ENCODE results near the gene CFD. TPM values are rescaled to one million over a fixed set of nuclear protein-coding genes. Genes with fewer than 3 reads are reported as not detected.
A peak's percentile ranks its signal among the peaks of the same experiment; 100 is the strongest.
"Not testable (repeated sequence)": the region's sequence is repeated elsewhere in the genome, so short reads cannot be mapped to it uniquely, and the experiment has no call there.

CFD gene
- total RNA-seq, 1 donor = 19.9 TPM

- Histone ChIP-seq H2AFZ (ENCODE audit: low read length) (no peak overlapping the region), H3K27me3 (ENCODE audit: insufficient read depth, low read length) (no peaks in the 10 kb centered on the region), H3K9me3 (ENCODE audit: low read depth, low read length) (no peaks in the 10 kb centered on the region), H4K20me1 (ENCODE audit: insufficient read depth, low read length) (peaks cover 10% of the 10 kb centered on the region), H3K4me3 (ENCODE audit: insufficient read depth, low read length) (no peak overlapping the region), H3K79me2 (ENCODE audit: insufficient read depth, low read length) (peaks cover 3% of the 10 kb centered on the region), H3K36me3 (ENCODE audit: insufficient read depth, low read length) (peaks cover 13% of the 10 kb centered on the region), H3K27ac (ENCODE audit: low read depth, low read length) (no peak overlapping the region), H3K4me2 (ENCODE audit: insufficient read depth, low read length) (no peak overlapping the region), H3K4me1 (ENCODE audit: insufficient read depth, low read length) (no peaks in the 10 kb centered on the region)
- TF ChIP-seq CTCF (IDR thresholded peaks at IDR 0.05; ENCODE audit: extremely low read depth, low read depth, low read length) = no peak
- peak; percentile 80 for DNase-seq (ENCODE audit: insufficient read length, low spot score, missing footprints)
Observed at GRCh38 chr19:815775-816499, 43.5 kb upstream of the CFD start.

GRCh38 chr19:816500-816857 is 43.0 kb upstream of the CFD start:
- Histone ChIP-seq H3K36me3 (ENCODE audit: insufficient read depth, low read length) (peaks cover 8% of the 10 kb centered on the region), H2AFZ (ENCODE audit: low read length) (no peak overlapping the region), H3K4me2 (ENCODE audit: insufficient read depth, low read length) (no peak overlapping the region), H3K27me3 (ENCODE audit: insufficient read depth, low read length) (no peaks in the 10 kb centered on the region), H3K4me1 (ENCODE audit: insufficient read depth, low read length) (no peaks in the 10 kb centered on the region), H4K20me1 (ENCODE audit: insufficient read depth, low read length) (peaks cover 6% of the 10 kb centered on the region), H3K79me2 (ENCODE audit: insufficient read depth, low read length) (no peaks in the 10 kb centered on the region), H3K27ac (ENCODE audit: low read depth, low read length) (no peak overlapping the region), H3K4me3 (ENCODE audit: insufficient read depth, low read length) (no peak overlapping the region), H3K9me3 (ENCODE audit: low read depth, low read length) (no peaks in the 10 kb centered on the region)
- TF ChIP-seq CTCF (IDR thresholded peaks at IDR 0.05; ENCODE audit: extremely low read depth, low read depth, low read length) = no peak
- DNase-seq (ENCODE audit: insufficient read length, low spot score, missing footprints) = no peak

GRCh38 chr19:820212-820611 is 39.3 kb upstream of the CFD start:
- H3K27me3 ChIP-seq (ENCODE audit: insufficient read depth, low read length); H4K20me1 ChIP-seq (ENCODE audit: insufficient read depth, low read length); H3K27ac ChIP-seq (ENCODE audit: low read depth, low read length); H3K9me3 ChIP-seq (ENCODE audit: low read depth, low read length); H3K79me2 ChIP-seq (ENCODE audit: insufficient read depth, low read length); H3K4me1 ChIP-seq (ENCODE audit: insufficient read depth, low read length); H3K4me3 ChIP-seq (ENCODE audit: insufficient read depth, low read length); H3K36me3 ChIP-seq (ENCODE audit: insufficient read depth, low read length); H3K4me2 ChIP-seq (ENCODE audit: insufficient read depth, low read length); H2AFZ ChIP-seq (ENCODE audit: low read length); DNase-seq (ENCODE audit: insufficient read length, low spot score, missing footprints): not testable (repeated sequence)

- H3K9me3 ChIP-seq (ENCODE audit: low read depth, low read length) = no peaks in the 10 kb centered on the region
- peaks cover 8% of the 10 kb centered on the region for H3K4me1 ChIP-seq (ENCODE audit: insufficient read depth, low read length)
- peak; percentile 95 for DNase-seq (ENCODE audit: insufficient read length, low spot score, missing footprints)
- H3K36me3 ChIP-seq (ENCODE audit: insufficient read depth, low read length) = no peaks in the 10 kb centered on the region
- peak overlapping the region; percentile 54 for H3K4me3 ChIP-seq (ENCODE audit: insufficient read depth, low read length)
- TF ChIP-seq CTCF (IDR thresholded peaks at IDR 0.05; ENCODE audit: extremely low read depth, low read depth, low read length) = no peak
- peak overlapping the region; percentile 48 for H3K4me2 ChIP-seq (ENCODE audit: insufficient read depth, low read length)
- no peaks in the 10 kb centered on the region for H3K27me3 ChIP-seq (ENCODE audit: insufficient read depth, low read length)
- H3K79me2 ChIP-seq (ENCODE audit: insufficient read depth, low read length) = no peaks in the 10 kb centered on the region
- no peaks in the 10 kb centered on the region for H4K20me1 ChIP-seq (ENCODE audit: insufficient read depth, low read length)
- H3K27ac ChIP-seq (ENCODE audit: low read depth, low read length) = no peak overlapping the region
- H2AFZ ChIP-seq (ENCODE audit: low read length) = no peak overlapping the region
Observed at GRCh38 chr19:821231-821824, 38.1 kb upstream of the CFD start.

Measured in osteoblast (primary cell).